SHP77 treated with DMSO at 0.1 percent for 48 hours (cell line): Measurements from ENCODE around the gene INPP5A.

ENCODE experiments used
- DNase-seq: peaks from one replicate; lab custom pipeline; 2025; lab: John Stamatoyannopoulos, UW

The INPP5A gene

DNA sequence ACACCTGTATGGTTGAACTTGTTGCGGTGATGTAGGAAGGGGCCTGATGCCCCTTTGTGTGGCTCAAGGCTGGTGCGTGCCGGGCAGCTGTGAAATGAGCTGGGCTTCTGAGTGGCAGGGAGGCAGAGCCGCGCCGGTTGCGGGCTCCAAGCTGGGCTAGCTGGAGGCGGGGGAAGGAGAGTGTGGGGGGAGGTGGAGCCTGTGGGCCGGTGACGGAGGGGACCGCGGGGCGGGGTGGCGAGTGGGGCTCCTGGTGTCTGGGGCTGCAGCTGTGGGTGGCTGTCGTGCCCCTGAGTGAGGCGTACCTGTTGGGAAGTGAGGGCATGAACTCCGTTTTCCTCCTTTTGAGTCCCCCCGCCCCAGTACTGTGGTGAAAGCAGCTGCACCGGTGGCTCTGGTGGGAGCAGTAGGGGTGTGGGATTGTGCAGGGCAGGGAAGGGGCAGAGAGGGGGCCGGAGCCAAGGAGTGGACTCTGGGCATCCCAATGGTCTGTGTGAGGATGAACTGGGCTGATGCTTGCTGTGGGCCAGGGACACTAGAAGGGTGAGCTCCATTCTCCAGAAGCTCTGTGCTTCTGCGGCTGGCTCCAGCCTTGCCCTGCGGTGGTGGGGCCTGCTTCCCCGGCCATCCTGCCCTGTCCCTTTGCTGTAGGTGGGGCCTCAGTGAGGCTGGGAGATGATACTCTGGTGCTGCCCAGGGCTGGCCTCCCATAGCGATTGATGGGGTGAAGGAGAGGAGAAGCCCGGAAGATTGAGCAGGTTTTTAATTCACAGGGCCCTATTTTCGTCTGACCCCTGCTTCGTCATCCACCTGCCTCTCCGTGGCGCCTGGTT is 41.7 kb downstream of the INPP5A start:
- no peak for DNase-seq

GRCh38 chr10:132580143-132580542 is 42.6 kb downstream of the INPP5A start:
- DNase-seq = no peak

DNA sequence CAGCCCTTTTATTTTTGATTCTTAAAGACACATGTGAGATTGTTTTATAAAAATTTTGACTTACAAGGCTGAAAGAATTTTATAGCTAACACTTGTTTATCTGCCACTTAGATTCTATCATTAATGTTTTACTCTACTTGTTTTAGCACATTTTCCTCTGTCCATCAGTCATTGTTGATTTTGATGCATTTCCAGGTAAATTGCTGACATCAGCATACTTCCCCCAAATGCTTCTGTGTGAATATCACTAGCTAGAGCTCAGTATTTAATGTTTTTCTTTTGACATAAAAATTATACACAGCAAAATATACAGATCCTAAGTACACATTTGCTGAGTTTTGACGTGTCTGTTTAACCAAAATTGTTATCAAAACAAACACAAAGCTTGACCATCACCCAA is 43.0 kb downstream of the INPP5A start:
- no peak for DNase-seq

DNA sequence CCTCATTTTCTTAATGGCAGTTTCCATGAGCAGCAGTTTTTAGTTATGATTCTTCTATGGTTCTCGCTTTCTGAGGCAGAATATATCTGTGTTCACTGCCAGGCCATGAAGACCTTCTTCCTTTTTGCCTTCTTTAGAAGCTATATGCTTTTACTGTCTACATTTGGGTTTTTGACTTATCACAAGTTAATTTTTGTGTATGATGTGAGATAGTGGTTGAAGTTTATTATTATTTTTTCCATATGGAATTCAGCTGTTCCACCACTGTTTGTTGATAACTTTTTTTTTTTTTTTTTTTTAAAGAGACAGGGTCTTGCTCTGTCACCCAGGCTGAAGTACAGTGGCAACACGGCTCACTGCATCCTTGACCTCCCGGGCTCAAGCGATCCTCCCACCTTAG is 44.5 kb downstream of the INPP5A start:
- no peak for DNase-seq

- no peak for DNase-seq
These were observed 45.2 kb downstream of the INPP5A start for GRCh38 chr10:132582771-132583170.

GRCh38 chr10:132583456-132583855 is 45.9 kb downstream of the INPP5A start:
- DNase-seq = no peak

DNA sequence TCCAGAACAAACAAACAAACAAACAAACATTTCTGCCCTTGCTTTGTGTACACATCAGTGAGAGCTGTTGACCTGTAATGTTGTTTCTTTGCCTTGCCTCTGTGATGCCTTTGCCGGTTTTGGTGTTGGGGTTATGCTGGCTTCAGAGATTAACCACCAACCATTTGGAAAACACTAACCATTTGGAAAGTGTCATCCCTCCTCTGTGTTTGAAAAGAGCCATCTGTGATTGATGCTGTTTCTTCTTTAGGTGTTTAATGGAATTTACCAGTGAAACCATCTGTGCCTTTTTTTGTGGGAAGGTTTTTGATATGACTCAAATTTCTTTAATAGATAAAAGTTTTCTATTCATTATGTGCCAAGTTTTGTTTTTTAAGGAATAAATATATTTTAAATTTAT is 46.5 kb downstream of the INPP5A start:
- no peak for DNase-seq

- no peak for DNase-seq
These were observed 48.4 kb downstream of the INPP5A start for GRCh38 chr10:132585732-132586722.

- DNase-seq = no peak
These were observed 49.2 kb downstream of the INPP5A start for GRCh38 chr10:132586739-132587138.

DNA sequence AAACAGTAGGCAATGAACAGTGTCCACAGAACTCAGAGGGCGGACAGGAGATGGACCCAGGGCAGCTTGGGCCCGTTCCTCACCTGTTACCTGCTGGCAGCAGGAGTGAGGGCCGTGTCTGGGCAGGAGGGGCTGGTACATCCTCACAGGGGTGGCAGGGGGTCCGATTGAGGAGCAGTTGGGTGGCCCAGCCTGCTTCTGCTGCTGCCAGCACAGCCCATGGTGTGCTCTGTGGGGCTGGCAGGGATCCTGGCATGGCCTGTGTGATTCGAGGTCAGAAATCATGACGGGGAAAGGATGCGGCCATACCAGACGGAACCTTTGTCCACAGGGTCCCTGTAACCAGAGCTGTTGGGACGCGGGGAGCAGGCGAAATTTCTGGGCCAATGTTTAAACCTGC is 49.6 kb downstream of the INPP5A start:
- no peak for DNase-seq

DNA sequence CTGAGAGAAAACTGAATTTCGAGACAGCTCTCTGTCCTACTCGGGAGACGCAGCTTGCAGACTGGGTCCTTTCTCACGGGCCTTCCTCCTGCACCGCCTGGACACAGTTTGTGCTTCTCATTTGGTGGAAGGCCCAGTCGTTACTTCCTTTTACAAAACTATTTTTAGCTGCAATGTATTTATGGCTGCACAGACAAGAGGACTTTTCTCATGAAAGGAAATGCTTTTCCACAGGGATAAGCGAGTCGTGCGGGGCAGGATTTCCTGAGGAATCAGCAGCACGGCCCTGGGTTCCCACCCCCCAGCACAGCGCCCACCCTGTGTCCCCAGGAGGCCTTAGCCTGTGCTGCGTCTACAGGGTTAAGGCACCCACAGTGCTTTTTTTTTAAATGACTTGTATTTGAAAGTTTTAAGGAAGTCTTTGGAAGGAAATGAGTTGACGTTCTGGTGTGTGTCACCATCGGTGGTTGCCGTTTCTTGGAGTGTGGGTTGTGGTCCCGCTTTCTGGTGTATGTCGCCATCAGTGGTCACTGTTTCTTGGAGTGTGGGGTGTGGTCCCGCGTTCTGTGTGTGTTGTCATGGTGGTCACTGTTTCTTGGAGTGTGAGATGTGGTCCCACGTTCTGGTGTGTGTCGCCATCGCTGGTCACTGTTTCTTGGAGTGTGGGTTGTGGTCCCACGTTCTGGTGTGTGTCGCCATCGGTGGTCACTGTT is 50.9 kb downstream of the INPP5A start:
- no peak for DNase-seq

GRCh38 chr10:132589015-132589414 is 51.4 kb downstream of the INPP5A start:
- DNase-seq = no peak

- DNase-seq = no peak
These were observed 52.1 kb downstream of the INPP5A start for GRCh38 chr10:132589681-132590080.

- no peak for DNase-seq
These were observed 52.6 kb downstream of the INPP5A start for GRCh38 chr10:132590094-132590751.

DNA sequence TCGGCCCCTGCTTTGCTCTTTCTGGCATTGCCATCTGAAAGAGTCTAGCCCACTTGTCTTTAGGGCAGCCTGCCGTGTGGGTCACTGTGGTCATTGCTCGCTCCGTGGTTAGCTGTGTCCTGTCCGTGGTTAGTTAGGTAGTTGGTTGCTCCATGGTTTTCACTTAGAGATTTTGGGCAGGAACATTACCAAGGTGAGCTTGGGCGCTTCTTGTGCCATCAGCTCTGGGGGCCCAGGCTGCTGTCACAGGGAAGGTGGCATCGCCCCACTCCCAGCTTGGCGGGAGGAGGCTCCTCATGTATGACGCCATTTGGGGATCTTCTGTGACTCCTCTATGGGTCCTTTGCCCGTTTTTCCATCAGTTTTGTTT is 53.1 kb downstream of the INPP5A start:
- DNase-seq = no peak

DNA sequence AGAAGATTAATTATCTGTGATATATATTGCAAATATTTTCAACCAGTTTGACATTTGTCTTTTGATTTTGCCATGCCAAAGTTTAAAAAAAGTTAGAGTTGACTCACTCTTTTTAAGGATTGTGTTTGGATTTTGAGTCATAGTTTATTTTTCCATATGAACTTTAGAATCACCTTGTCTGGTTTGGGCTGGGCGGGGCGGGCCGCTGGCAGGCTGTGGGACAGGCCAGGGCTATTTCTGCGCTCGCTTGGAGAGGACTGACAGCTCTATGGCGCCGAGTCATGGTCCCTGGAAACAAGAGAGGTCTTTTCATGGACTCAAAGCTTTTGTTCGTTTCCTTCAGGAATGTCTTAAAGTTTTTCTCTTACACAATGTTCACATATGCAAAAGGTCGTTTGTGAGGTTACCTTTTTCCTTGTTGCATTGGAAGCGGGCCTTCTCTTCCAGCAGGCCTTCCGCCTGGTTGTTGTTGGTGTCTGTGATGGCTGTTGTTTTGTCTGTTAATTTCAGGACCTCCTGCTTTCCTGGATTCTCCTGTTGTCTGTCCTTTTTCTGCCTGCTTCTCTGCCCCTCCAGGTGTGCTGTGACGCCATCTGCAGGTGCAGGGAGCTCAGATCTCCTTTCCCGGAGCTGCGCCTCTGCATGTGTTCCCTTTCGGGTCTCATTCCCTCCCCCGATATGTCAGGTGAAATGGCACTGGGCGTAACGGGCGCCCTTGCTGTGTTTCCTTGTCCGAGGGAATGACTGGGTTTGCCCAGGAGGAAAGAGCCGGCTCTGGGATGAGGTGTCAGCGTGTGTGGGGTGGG is 53.8 kb downstream of the INPP5A start:
- DNase-seq = no peak

DNA sequence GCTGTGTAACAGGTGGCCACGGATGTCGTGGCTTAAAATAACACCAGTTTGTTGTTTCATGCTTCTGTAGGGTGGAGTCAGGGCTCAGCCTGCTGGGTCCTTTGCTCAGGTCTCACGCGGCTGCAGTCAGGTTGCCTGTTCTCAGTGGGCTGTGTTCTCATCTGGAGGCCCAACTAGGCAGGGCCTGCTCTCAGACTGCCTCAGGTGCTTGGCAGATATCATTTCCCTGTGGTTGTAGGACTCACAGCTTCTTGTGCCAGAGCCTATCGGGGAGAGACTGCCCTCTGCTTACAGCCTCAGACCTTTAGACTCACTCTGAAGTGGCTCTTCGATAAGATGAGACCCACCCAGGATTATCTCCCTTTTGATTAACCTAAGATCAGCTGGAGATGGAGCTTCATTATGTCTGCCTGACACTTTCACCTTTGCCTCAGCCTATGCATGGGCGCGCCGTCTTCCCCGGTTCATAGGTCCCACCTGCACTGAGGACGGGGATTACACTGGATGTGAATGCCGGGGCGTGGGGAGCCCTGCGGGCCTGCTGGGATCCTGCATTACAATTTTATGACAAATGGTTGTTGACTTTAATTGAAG is 55.3 kb downstream of the INPP5A start:
- no peak for DNase-seq

DNA sequence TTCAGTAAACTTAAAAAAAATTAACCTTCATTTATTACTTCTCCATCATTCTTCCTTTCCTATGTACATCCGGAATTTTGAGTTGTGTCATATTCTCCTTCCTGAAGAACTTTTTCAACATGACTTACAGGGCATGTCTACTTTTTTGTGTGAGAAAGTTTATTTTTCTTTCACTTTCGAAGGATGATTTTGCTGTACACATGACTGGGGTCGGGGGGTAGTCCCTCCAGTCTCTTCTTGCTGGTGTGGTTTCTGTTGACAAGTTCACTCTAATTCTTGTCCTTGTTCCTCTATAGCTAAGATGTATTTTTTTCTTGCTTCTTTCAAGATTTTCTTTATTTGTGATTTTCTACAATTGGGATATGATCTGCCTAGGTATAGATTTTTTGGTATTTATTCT is 55.8 kb downstream of the INPP5A start:
- DNase-seq = no peak

GRCh38 chr10:132593900-132594876 is 56.6 kb downstream of the INPP5A start:
- no peak for DNase-seq
